ENCODE measurements around the gene VSX2.

DNA sequence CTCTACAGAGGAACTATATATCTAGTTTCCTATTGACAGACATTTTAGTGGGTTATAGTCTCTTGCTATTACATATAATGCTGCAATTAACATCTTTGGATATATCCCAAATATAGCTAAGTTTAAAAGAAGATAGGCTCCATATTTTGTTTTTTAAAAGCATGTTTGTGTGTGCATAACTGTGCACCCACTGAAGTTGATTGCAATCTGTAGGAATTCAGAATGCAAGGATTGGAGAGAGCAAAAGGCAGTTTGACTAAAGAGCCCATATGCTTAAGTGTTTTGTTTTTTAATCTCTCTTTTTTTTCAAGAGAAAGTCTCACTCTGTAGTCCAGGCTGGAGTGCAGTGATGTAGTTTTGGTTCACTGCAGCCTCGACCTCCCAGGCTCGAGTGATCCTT, 72.9 kb downstream of the VSX2 start:
- TF ChIP-seq, protein P1, sequence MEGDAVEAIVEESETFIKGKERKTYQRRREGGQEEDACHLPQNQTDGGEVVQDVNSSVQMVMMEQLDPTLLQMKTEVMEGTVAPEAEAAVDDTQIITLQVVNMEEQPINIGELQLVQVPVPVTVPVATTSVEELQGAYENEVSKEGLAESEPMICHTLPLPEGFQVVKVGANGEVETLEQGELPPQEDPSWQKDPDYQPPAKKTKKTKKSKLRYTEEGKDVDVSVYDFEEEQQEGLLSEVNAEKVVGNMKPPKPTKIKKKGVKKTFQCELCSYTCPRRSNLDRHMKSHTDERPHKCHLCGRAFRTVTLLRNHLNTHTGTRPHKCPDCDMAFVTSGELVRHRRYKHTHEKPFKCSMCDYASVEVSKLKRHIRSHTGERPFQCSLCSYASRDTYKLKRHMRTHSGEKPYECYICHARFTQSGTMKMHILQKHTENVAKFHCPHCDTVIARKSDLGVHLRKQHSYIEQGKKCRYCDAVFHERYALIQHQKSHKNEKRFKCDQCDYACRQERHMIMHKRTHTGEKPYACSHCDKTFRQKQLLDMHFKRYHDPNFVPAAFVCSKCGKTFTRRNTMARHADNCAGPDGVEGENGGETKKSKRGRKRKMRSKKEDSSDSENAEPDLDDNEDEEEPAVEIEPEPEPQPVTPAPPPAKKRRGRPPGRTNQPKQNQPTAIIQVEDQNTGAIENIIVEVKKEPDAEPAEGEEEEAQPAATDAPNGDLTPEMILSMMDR (conservative IDR thresholded peaks at IDR 0.05; ENCODE audit: low read depth, low read length): no peak
- no peak for TF ChIP-seq EZH2 (IDR thresholded peaks at IDR 0.05; ENCODE audit: low read length, unreplicated experiment)

All from PC-3 (cell line).